ENCODE measurements around the gene GPR161.

The GPR161 gene

GRCh38 chr1:168106274-168106673 is 30.5 kb downstream of the GPR161 start:
- no peak for DNase-seq

- DNase-seq, result no peak
Observed at GRCh38 chr1:168105846-168106245, 30.9 kb downstream of the GPR161 start.

- no peak for DNase-seq
Observed at GRCh38 chr1:168104535-168104934, 32.2 kb downstream of the GPR161 start.

DNA sequence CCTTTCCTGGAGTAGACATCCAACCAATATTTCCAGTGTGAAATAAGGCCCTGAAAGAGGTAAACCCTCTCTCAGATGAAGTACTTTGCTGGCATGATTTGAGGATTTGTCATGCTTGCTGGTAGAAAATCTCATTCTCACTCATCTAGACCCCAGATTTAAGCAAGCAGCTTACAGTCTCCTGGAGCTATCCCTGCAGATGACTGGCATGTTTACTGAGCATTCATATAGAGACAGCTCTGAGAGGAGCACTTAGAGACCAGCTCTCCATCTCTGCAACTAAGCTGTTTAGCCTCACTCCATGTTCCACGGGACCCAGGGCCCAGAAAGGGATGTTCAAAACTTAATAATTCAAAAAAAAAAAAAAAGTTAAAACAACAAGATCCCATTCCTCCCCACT is 34.2 kb downstream of the GPR161 start:
- DNase-seq, result no peak

GRCh38 chr1:168101336-168101735 is 35.4 kb downstream of the GPR161 start:
- no peak for DNase-seq

DNA sequence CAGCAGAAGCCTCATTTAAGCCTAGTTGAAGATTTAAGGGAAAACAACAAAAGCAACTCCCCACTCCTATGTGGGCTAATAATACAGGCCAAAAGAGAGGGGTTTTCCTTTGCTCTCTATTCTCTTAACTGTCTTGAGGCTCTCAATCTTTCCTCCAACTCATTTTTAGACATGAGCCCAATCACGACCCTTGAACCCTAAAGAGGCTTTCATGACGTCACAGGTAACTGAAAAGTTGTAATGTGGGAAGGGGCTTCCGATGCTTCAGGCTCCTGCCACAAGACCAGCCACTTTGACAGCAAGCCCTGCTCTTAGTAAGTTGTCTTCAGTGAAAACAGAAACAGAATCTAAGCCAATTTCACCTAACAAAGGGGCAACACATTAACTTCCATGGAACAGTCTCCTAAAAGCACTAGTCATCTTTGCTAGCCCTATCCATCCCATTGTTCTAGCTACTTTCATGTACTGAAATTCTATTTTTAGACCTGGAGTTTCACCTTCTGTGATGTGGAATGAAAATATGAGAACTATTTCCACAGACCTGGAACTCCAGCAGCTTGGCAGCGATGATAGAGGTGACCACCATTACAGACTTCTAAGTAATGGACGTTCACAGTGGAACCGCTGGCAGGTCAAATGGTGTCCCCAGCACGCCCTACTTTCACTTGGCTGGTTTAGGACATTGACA is 36.3 kb downstream of the GPR161 start:
- no peak for DNase-seq

GRCh38 chr1:168099337-168099801 is 37.4 kb downstream of the GPR161 start:
- DNase-seq, result no peak

- DNase-seq, result no peak
Observed at GRCh38 chr1:168098534-168099320, 38.0 kb downstream of the GPR161 start.

DNA sequence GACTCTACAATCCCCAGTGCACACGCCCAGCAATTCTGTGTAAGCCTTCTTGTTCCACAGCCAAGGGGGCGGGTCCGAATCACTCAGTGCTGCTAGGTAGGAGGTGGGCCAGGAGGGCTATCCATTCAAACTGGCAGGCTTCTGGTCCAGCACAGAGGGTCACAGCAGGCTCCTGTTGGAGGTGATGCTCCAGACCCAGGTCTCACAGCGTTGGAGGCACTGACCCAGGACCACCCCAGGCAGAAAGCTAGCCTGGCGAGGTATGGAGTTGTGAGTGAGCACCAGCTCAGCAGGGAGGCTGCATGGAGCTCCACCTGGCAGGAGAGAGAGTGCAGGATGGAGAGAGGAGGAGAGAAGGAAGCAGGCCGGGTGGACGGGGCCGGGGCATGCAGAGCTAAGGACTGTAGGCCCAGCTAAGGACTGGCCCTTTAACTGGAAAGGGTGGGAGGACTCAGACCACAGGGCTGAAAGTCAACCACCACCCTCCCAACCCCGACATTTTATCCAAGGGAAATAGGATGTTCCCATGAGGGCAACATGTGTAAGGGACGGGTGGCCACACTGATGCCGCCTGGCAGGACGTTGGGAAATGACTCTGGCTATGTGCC is 38.7 kb downstream of the GPR161 start:
- DNase-seq, result no peak

- no peak for DNase-seq
Observed at GRCh38 chr1:168096296-168097165, 40.2 kb downstream of the GPR161 start.

DNA sequence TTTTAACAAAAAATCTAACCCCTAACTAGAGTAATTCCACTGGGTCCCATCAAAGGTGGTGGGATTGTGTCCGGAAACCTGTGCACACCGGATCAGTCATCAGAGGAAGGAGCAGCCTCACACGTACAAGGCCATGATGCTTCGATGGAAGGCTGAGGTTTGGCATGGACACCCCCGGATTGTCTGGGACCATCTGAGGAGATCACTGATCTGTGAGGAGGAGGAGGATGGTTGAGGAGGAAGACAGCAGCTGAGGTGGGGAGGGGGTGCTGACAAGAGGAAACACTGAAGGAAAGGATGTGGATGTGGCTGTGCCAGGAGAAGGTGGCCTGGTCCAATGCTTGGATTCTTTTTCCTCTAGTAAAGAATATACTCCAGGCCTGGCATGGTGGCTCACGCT is 41.3 kb downstream of the GPR161 start:
- DNase-seq, result no peak

- DNase-seq, result no peak
Observed at GRCh38 chr1:168093616-168094015, 43.1 kb downstream of the GPR161 start.

GRCh38 chr1:168092566-168093355 is 44.0 kb downstream of the GPR161 start:
- no peak for DNase-seq

- DNase-seq, result no peak
Observed at GRCh38 chr1:168091720-168092550, 44.8 kb downstream of the GPR161 start.

DNA sequence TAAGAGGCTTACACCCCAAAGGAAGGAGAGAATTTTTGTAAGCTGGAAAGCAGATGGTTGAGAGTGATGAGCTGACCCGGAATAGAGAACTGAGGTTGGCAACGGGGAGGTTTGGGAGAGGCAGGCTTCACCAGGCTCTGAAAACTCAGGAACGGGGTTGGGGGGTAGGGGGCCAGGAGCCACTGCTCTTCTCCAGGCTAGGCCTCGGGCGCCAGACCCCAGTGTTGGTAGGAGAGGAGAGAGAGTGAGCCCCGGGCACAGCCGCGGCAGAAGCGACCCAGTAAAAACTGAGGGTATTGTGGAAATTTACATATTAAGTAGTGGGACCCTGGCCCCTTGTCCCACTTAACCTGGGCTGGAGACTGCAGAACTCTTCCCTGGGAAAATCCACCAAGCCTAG is 45.7 kb downstream of the GPR161 start:
- no peak for DNase-seq

DNA sequence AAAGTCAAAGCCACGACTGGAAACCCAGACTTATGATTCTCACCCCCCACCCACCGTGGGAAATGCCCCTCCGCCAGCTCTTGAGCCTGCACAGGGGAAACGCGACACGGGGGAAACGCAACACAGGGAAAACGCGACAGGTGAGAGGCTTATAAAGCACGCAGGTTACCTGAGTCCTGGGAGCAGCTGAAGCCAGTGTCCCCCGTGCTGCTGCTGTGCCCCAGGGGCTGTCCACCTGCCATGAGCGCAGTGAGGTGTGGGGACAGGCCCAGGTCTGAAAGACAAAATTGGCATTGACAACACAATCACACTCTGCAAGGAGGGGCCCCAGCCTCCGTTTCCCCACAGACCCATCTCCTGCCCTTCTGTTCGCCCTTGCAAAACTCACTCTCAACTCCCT is 46.3 kb downstream of the GPR161 start:
- no peak for DNase-seq

DNA sequence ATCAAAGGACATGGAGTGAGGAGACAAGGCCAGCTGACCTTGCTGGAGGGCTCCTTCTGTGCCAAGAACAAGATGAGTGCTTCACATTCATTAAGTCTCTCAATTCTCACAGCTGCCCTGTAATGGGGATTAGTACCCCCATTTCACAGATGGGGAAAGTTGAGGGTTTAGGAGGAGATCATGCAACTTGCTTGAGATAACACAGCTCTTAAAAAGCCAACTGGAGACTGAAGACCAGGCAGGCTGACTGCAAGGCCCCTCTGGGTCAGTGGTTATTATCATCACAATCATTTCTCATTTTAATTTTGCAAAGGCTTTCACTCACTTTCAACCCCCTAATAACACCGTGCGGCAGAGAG is 46.8 kb downstream of the GPR161 start:
- DNase-seq, result no peak

DNA sequence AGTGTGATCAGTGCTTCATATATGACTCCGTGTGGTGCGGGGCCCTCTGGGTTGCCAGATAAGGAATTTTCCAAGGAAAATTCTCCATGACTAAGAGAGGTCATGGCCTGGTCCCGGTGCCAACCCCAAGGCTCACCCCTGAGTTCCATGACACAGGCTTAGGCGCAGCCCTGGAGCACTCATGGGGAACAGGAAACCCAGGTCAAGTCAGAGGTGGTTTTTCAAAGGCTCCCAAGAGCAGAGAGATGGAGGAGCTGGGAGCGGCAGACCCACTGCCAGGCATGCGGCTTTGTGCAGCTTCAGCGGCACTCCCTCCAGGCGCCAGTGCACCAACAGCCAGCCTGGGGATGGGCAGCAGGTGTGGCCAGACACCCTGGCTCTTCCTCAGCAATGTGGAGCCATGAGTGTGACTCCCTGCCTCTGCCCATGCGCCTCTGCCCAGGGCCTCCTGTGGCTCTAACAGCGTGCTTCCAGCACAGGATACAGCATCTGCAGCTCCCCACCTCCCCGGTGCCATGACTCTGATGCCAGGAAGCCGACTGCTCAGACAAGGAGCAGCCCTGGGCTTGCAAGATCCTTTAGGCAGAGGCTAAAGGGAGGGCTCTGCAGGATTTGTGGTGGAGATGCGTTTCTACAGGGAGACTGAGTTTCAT is 47.3 kb downstream of the GPR161 start:
- no peak for DNase-seq

DNA sequence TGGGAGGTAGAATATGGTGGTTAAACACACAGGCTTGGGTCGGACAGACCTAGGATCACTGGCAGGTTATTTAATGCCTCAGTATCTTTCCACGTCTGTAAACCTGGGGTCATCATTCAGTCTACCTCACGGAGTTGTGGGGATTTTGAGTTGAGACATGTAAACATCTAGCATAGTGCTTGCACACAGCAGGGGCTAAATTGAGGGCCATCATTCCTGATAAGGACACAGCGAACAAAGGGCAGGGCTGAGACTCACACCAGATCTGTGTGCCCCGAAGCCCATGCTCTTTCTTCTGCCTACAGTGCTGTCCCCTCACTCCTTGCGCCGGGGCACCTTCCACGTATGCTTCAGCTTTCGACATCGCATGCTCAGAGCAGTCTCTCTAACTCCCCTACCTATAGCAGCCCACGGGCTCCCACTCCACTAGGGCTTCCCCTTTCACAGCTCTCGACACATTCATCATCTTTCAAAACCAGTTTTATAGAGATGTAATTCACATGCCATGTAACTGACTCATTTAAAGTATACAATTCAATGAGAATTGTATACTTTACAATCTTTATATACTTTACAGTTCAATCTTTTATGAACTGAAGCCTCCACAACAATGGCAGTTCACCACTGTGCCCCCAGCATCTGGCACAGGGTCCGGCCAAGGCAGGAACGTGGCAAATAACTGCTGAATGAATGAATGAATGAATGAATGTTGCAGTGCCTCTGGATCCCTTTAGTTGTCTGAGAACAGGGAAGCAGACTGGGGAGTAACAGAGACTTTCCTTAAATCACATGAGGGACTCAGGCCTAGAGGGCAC is 48.0 kb downstream of the GPR161 start:
- no peak for DNase-seq

All from right kidney (tissue), 1 donor.